GM18502 (cell line): ENCODE measurements around the gene FAF2.
"Not testable (repeated sequence)": the region's sequence is repeated elsewhere in the genome, so short reads cannot be mapped to it uniquely, and the experiment has no call there.

Experiments used
- ATAC-seq: cut with Tn5 transposase; IDR thresholded peaks from one replicate; pipeline ENCODE4 v1.9.1; 2021; ENCODE audit warnings: mild to moderate bottlenecking; ENCODE audit not compliant: unreplicated experiment, poor library complexity

Gene FAF2

DNA sequence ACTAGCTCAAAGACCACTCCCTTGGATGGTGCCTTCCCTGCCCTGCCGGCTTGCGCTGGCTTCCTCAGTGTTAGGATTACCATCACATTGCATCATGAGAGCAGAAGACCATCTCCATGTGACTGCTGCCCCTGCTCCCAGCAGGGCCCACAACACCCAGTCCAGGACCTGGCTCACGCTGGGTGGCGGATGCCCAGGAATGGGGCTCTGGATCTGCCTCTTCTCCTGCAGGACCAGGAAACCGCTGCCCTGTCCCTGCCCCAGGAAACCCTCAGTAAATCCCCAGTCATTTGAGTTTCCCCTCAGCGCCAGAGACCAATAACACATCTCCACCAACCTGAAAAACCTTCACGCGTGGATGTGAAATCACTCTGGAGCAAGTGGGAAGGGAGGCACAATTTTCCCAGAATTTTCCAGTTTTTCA is 92.3 kb downstream of the FAF2 start:
- ATAC-seq = no peak

DNA sequence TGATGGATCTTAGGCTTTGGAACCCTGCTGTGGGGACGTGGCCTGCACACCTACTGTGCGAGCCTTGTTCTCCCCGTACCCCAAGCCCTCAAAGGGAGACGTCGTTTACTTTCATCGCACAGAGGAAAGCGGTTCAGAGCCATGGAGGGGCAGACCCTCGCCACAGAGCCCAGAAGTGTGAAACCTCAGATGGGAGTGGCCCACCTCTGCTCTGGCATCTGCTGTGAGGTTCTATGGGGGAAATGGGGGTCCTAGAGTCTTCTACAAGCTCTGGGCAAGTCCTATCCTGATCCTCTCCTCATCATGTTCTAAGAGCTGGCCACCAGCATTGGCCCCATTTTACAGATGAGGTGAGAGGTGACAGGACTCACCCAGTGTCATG is 92.8 kb downstream of the FAF2 start:
- ATAC-seq = no peak

- ATAC-seq = no peak
These were observed 93.4 kb downstream of the FAF2 start for GRCh38 chr5:176541338-176542134.

DNA sequence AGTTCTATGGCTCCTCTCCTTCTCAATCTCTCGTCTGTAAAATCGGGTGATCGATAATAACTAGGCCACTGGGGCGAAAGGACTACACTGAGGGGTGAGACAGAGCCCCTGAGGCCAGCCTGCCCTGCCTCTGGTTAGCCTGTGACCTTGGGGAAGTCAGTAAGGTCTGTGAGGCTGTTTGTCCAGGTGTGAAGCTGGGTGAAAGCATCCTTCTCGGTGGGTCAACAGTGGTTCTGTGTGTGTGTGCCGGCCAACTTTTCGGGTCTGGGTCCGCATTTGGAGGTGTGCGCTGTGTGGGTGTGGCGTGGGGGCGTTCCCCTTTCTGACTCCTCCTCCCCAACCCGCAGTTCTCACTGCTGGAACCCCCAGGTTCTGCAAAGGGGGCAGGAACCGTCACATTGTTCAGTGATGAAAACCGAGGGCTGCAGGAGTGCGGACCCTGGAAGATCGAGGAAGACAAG is 94.0 kb downstream of the FAF2 start:
- ATAC-seq = no peak

GRCh38 chr5:176542596-176543427 is 94.6 kb downstream of the FAF2 start:
- ATAC-seq = peak; percentile 50

GRCh38 chr5:176543428-176544182 is 95.4 kb downstream of the FAF2 start:
- ATAC-seq = peak; percentile 76

GRCh38 chr5:176545388-176545736 is 97.2 kb downstream of the FAF2 start:
- ATAC-seq = no peak

DNA sequence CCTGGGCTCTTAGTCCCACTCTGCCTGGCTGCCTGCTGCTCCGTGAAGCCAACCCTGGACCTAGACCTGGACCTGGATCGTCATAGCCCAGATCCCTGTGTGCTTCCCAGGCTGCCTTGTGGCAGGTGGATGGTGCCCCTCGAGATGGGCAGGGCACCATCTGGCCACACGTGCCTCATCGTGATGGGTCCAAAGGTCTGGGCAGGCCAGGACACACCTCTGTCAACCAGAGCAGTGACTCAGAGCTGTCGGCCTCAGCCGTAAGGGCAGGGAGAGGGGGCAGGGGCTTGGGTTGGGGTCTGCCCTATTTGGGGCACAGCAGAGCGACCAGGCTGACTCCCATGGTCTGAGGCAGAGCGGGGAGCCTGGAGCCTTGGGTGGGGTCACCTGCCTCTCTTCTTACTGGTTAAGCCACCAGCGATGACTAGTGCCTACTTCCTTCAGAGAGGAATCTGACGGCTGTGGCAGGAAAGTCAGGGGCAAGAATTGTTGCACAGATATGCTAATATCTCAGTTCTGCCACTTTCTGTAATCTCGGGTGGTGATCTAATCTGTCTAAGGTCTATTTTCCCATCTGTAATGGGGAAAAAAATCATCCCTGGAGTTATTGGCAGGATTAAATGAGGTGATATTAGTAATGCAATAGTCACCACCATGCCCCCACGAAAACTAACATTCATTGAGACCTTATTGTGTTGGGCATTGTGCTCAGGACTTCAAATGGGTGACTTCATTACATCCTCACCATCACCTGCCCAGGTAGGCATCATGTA is 97.7 kb downstream of the FAF2 start:
- ATAC-seq = no peak

GRCh38 chr5:176547802-176548201 is 99.6 kb downstream of the FAF2 start:
- ATAC-seq = no peak

DNA sequence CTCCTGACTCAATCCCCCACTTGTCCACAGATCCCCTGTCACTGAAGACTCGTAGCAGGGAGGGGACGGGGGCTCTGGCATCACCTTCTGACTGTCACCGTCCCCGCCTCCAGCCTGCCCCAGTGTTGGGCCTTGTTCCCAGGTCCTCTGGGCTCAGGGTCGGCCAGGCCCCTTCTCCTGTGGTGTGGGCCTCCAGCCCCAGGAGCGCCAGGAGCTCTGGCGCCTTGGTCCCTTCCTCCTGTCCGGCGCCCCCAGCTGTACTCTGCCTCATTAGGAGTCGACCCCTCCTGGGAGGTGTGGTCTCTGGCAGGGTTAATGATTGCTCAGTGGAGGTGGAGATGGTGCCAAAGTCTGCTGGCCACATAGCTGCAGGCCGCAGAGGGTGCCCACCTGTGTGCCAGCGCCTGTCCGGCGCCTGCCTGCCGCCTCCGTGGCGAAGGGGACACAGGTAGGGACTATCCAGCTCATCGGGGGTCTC is 100.8 kb downstream of the FAF2 start, which contains the start of gene CDHR2:
CDHR2 (plus strand) TSS at position 376 of the 478 bp plus-strand sequence. CDS start 16,011 bp downstream, outside the sequence.
- ATAC-seq = no peak

DNA sequence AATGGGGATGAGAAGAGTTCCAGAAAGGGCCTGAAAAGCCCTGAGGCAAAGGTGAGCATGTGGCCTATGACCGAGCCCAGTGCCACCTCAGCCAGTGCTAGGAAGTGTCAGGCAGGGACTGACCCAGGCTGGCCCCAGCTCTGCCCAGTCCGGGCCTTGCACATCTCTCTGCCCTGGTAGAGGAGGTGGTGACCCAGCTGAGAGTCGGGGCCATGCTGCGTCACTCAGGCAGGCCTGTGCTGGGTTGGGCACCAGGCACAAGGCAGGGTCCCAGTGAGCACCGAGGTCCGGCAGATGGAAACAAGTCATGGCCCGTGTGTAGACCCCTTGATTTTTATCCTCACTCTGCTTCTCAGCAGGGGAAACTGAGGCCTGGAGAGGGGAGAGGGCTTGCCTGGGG is 101.7 kb downstream of the FAF2 start:
- no peak for ATAC-seq

DNA sequence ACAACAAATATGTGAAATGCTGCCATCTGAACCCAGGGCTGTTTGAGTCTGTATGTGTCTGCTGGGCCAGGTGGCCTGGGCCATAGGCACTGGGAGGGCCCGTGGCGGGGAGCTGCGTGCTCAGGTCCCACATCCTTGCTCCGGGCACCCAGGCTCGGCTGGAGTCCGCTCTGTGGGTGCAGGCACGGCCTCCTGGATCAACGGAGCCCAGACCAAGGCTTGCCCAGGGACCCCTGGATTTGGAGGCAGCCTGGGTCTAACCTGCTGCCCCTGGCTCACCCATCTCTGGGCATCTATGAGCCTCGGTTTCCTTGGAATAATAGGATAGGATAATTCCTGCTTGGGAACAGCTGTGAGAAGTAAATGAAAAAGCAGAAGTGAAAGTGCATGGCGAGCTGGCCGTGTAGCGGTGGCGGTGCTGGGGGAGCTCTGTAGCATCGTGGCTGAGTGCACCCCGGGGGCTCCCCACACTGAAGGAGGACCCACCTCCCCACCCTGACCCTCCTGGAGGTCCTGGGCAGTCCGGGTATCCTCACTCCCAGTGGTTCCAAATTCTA is 102.2 kb downstream of the FAF2 start:
- no peak for ATAC-seq

DNA sequence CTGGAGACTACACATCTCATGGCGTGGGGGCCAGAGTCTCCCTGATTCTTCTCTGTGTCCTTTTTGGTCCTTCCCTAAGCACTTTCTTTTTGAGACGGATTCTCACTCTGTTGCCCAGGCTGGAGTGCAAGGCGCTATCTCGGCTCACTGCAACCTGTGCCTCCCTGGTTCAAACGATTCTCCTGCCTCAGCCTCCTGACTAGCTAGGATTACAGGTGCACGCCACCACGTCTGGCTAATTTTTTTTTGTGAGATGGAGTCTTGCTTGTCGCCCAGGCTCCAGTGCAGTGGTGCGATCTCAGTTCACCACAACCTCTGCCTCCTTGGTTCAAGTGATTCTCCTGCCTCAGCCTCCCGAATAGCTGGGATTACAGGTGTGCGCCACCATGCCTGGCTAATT is 102.8 kb downstream of the FAF2 start:
- ATAC-seq = not testable (repeated sequence)

GRCh38 chr5:176552332-176552869 is 104.2 kb downstream of the FAF2 start:
- no peak for ATAC-seq

DNA sequence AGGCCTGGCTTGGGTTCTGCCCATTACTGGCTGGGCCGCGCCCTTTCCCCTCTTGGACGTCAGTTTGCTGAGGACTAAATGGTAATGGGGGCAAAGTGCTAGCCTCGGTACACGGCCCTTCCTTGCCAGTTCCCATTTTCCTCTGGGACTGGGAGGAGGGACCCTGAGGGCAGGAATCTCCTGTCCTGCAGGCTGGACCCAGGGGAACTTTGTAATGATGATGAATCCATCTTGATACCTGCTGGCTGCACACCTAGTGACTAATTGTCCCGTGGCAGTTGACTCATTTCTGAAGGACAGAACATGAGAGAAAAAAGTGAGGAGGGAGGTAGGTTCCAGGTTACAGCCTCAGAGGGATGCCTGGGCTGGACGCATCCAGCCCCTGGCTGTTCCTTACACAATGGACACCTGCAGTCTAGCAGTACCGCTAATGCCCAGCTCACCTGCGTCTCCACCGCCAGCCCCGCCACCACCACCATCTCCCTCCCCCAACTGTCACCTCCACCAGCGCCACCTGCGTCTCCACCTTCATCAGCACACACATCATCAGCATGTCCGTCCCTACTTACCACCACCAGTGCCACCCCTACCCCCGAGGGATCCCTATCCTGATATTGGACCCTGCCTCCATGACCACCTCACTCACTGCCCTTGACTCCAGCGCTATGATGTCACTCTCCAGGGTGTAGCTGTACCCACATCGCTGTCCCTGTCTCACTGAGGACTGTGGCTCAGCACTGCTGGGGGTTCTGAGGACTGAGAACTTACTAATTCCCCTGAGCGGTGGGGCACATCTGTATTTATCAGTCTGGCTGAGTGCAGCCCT is 105.3 kb downstream of the FAF2 start:
- ATAC-seq = no peak

- no peak for ATAC-seq
These were observed 109.7 kb downstream of the FAF2 start for GRCh38 chr5:176557846-176558245.
